Ishikawa (cell line): Measurements from ENCODE around the gene GRID1.

Source experiments
- CEBPB ChIP-seq: IDR thresholded peaks from 2 replicates; pipeline ENCODE4 v1.6.1; 2012
- CREB1 ChIP-seq: IDR thresholded peaks from 2 replicates; pipeline ENCODE4 v1.6.1; 2012; ENCODE audit warnings: low read depth
- EGR1 ChIP-seq: IDR thresholded peaks from 2 replicates; pipeline ENCODE4 v1.6.1; 2012
- EP300 ChIP-seq: IDR thresholded peaks from 2 replicates; pipeline ENCODE4 v1.6.1; 2012; ENCODE audit warnings: borderline replicate concordance
- FOXM1 ChIP-seq: IDR thresholded peaks from 2 replicates; pipeline ENCODE4 v1.6.1; 2012; ENCODE audit warnings: low read depth, borderline replicate concordance
- MAX ChIP-seq: IDR thresholded peaks from 2 replicates; pipeline ENCODE4 v1.6.1; 2012
- NFIC ChIP-seq: IDR thresholded peaks from 2 replicates; pipeline ENCODE4 v1.6.1; 2012
- RAD21 ChIP-seq: IDR thresholded peaks from 2 replicates; pipeline ENCODE4 v1.6.1; 2012; ENCODE audit warnings: low read depth
- REST ChIP-seq: IDR thresholded peaks from 2 replicates; pipeline ENCODE4 v1.6.1; 2012; ENCODE audit warnings: low read depth, mild to moderate bottlenecking
- TAF1 ChIP-seq: IDR thresholded peaks from 2 replicates; pipeline ENCODE4 v1.6.1; 2012; ENCODE audit warnings: low read depth, mild to moderate bottlenecking
- TCF12 ChIP-seq: IDR thresholded peaks from 2 replicates; pipeline ENCODE4 v1.6.1; 2012; ENCODE audit warnings: low read depth
- TEAD4 ChIP-seq: IDR thresholded peaks from 2 replicates; pipeline ENCODE4 v1.6.1; 2012
- USF1 ChIP-seq: IDR thresholded peaks from 2 replicates; pipeline ENCODE4 v1.6.1; 2012
- YY1 ChIP-seq: IDR thresholded peaks from 2 replicates; pipeline ENCODE4 v1.6.1; 2012; ENCODE audit warnings: low read depth
- ZBTB7A ChIP-seq: IDR thresholded peaks from 2 replicates; pipeline ENCODE4 v1.6.1; 2012; ENCODE audit warnings: low read depth

Gene GRID1

GRCh38 chr10:86179153-86179524 lies 187.5 kb downstream of the GRID1 start:
- TF ChIP-seq EGR1 = no peak
- TF ChIP-seq EP300 = no peak
- TF ChIP-seq TCF12 = no peak
- no peak for TF ChIP-seq NFIC

GRCh38 chr10:86178401-86179152 lies 188.0 kb downstream of the GRID1 start:
- TF ChIP-seq RAD21 (peak; percentile 59), REST (no peak)

- TF ChIP-seq USF1 (no peak), TCF12 (no peak), TAF1 (no peak), ZBTB7A (no peak)
These were observed 188.9 kb downstream of the GRID1 start for GRCh38 chr10:86177537-86178155.

- TF ChIP-seq EGR1 = no peak
- TF ChIP-seq TEAD4 = no peak
- TF ChIP-seq YY1 = no peak
These were observed 189.6 kb downstream of the GRID1 start for GRCh38 chr10:86176850-86177536.

- TF ChIP-seq RAD21 = no peak
- TF ChIP-seq TEAD4 = no peak
- no peak for TF ChIP-seq ZBTB7A
- TF ChIP-seq YY1 = no peak
- no peak for TF ChIP-seq EP300
- no peak for TF ChIP-seq TAF1
- no peak for TF ChIP-seq NFIC
- TF ChIP-seq MAX = no peak
These were observed 194.3 kb downstream of the GRID1 start for GRCh38 chr10:86172301-86172700.

- TF ChIP-seq USF1 = no peak
- no peak for TF ChIP-seq FOXM1
- no peak for TF ChIP-seq TAF1
- no peak for TF ChIP-seq CEBPB
- no peak for TF ChIP-seq REST
- TF ChIP-seq TEAD4 = no peak
- TF ChIP-seq MAX = no peak
- no peak for TF ChIP-seq TCF12
- TF ChIP-seq ZBTB7A = no peak
- TF ChIP-seq NFIC = no peak
- TF ChIP-seq EGR1 = no peak
- no peak for TF ChIP-seq CREB1
- no peak for TF ChIP-seq YY1
- no peak for TF ChIP-seq RAD21
These were observed 196.1 kb downstream of the GRID1 start for GRCh38 chr10:86170255-86171108.
